OCI-LY3 (cell line): Measurements from ENCODE around the gene RHOB.

ENCODE experiments used
- H2AFZ ChIP-seq: fragments of 200-600, 300-600 bp; shearing (Covaris generic); 2 replicates; pipeline ENCODE4 v1.6.0; 2014; ENCODE audit warnings: antibody characterized with exemption, low read depth, low read length
- H3K27ac ChIP-seq: fragments of 200-600, 300-600 bp; sonication (generic); 2 replicates; pipeline ENCODE4 v1.5.1; 2014; ENCODE audit warnings: mild to moderate bottlenecking, low read length, moderate library complexity, mixed read lengths
- H3K27me3 ChIP-seq: fragments of 200-600, 300-600 bp; sonication (generic); 2 replicates; pipeline ENCODE4 v1.6.1; 2014; ENCODE audit warnings: low read depth, low read length, mixed read lengths
- H3K36me3 ChIP-seq: fragments of 200-600, 300-600 bp; sonication (generic); replicated peaks from 2 replicates; pipeline ENCODE3; 2014; ENCODE audit warnings: low read depth, low read length, mixed read lengths
- H3K4me1 ChIP-seq: fragments of 300-600, 200-600 bp; sonication (generic); 2 replicates; pipeline ENCODE4 v1.6.1; 2014; ENCODE audit warnings: low read length, mixed read lengths
- H3K4me2 ChIP-seq: fragments of 200-600, 300-600 bp; sonication (generic); 2 replicates; pipeline ENCODE4 v1.6.1; 2014; ENCODE audit warnings: low read length, mixed read lengths
- H3K4me3 ChIP-seq: fragments of 300-600, 200-600 bp; sonication (generic); 2 replicates; pipeline ENCODE4 v1.5.1; 2014; ENCODE audit warnings: antibody characterized with exemption, mild to moderate bottlenecking, low read length, moderate library complexity
- H3K79me2 ChIP-seq: fragments of 300-600, 200-600 bp; shearing (Covaris generic); 2 replicates; pipeline ENCODE4 v1.6.1; 2014; ENCODE audit warnings: mild to moderate bottlenecking, low read length, mixed read lengths
- H3K9ac ChIP-seq: fragments of 300-600, 200-600 bp; shearing (Covaris generic); 2 replicates; pipeline ENCODE4 v1.6.0; 2014; ENCODE audit warnings: mild to moderate bottlenecking, low read length, moderate library complexity
- H3K9me3 ChIP-seq: fragments of 200-600, 300-600 bp; shearing (Covaris generic); 2 replicates; pipeline ENCODE4 v1.6.1; 2014; ENCODE audit warnings: low read length, mixed read lengths; ENCODE audit not compliant: insufficient read depth
- H4K20me1 ChIP-seq: fragments of 200-600, 300-600 bp; sonication (generic); 2 replicates; pipeline ENCODE4 v1.6.1; 2016; ENCODE audit warnings: low read length, mixed read lengths; ENCODE audit not compliant: insufficient read depth
- CTCF ChIP-seq: fragments of 200-600, 300-600 bp; sonication (generic); IDR thresholded peaks from 2 replicates; pipeline ENCODE4 v1.5.1; 2014; ENCODE audit warnings: antibody characterized with exemption, low read length, low read depth
- EZH2phosphoT487 ChIP-seq: fragments of 200-600 bp; shearing (Covaris generic); IDR thresholded peaks from 2 replicates; pipeline ENCODE4 v1.6.1; 2018; ENCODE audit warnings: antibody characterized with exemption, mixed run types, low read depth

Gene RHOB

DNA sequence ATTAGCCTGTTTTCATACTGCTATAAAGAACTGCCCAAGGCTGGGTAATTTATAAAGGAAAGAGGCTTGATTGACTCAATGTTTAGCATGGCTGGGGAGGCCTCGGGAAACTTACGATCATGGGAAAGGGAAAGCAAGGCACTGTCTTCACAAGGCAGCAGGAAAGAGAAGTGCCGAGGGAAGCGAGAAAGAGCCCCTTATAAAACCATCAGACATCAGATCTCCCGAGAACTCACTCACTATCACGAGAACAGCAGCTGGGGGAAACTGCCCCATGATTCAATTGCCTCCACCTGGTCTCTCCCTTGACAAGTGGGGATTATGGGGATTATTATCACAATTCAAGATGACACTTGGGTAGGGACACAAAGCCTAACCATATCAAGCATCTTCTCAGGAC, 23.3 kb downstream of the RHOB start:
- TF ChIP-seq CTCF (no peak), EZH2phosphoT487 (no peak)
- no peaks in the 10 kb centered on the region for H3K9me3 ChIP-seq
- no peak overlapping the region for H3K27ac ChIP-seq
- no peak overlapping the region for H3K9ac ChIP-seq
- H3K27me3 ChIP-seq, result no peaks in the 10 kb centered on the region
- no peak overlapping the region for H2AFZ ChIP-seq
- no peaks in the 10 kb centered on the region for H3K4me1 ChIP-seq
- H3K36me3 ChIP-seq, result no peaks in the 10 kb centered on the region
- H3K79me2 ChIP-seq, result no peaks in the 10 kb centered on the region
- no peaks in the 10 kb centered on the region for H4K20me1 ChIP-seq
- H3K4me2 ChIP-seq, result no peak overlapping the region
- H3K4me3 ChIP-seq, result no peak overlapping the region

DNA sequence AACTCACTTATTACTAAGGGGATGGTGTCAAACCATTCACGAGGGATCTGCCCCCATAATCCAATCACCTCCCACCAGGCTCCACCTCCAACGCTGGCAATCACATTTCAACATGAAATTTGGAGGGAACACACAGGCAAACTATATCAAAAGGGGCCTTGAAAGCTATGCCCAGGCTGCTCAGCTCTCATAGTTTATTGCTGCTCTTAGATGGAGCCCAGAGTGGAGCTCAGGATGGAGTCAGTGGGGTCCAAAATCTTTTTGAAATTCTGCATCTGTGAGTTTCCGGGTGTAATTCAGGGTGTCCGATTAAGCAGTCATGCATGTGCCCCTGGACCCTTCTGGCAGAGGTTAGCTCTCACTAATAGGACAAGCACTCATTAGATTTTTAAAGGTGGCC, 24.3 kb downstream of the RHOB start:
- H3K27ac ChIP-seq, result no peak overlapping the region
- H2AFZ ChIP-seq, result no peak overlapping the region
- no peak overlapping the region for H3K9ac ChIP-seq
- H3K9me3 ChIP-seq, result no peaks in the 10 kb centered on the region
- no peaks in the 10 kb centered on the region for H3K79me2 ChIP-seq
- H3K4me1 ChIP-seq, result no peaks in the 10 kb centered on the region
- no peaks in the 10 kb centered on the region for H3K27me3 ChIP-seq
- no peak overlapping the region for H3K4me3 ChIP-seq
- H3K36me3 ChIP-seq, result no peaks in the 10 kb centered on the region
- H4K20me1 ChIP-seq, result no peaks in the 10 kb centered on the region
- H3K4me2 ChIP-seq, result no peak overlapping the region
- TF ChIP-seq CTCF (no peak), EZH2phosphoT487 (no peak)

- Histone ChIP-seq H3K27me3 (no peaks in the 10 kb centered on the region), H4K20me1 (no peaks in the 10 kb centered on the region), H3K36me3 (no peaks in the 10 kb centered on the region), H3K9ac (no peak overlapping the region), H3K9me3 (no peaks in the 10 kb centered on the region), H3K4me1 (no peaks in the 10 kb centered on the region), H3K4me2 (no peak overlapping the region), H2AFZ (no peak overlapping the region), H3K79me2 (no peaks in the 10 kb centered on the region), H3K27ac (no peak overlapping the region), H3K4me3 (no peak overlapping the region)
- TF ChIP-seq CTCF (no peak), EZH2phosphoT487 (no peak)
Measured at GRCh38 chr2:20471902-20472559, 25.2 kb downstream of the RHOB start.

- TF ChIP-seq EZH2phosphoT487, result no peak
- no peak for TF ChIP-seq CTCF
- H3K79me2 ChIP-seq, result no peaks in the 10 kb centered on the region
- H3K4me2 ChIP-seq, result no peak overlapping the region
- no peaks in the 10 kb centered on the region for H3K27me3 ChIP-seq
- no peaks in the 10 kb centered on the region for H3K36me3 ChIP-seq
- no peak overlapping the region for H3K4me3 ChIP-seq
- H2AFZ ChIP-seq, result no peak overlapping the region
- H3K9ac ChIP-seq, result no peak overlapping the region
- H4K20me1 ChIP-seq, result no peaks in the 10 kb centered on the region
- no peak overlapping the region for H3K27ac ChIP-seq
- no peaks in the 10 kb centered on the region for H3K9me3 ChIP-seq
- H3K4me1 ChIP-seq, result no peaks in the 10 kb centered on the region
Measured at GRCh38 chr2:20472569-20472968, 25.7 kb downstream of the RHOB start.
